B cell (primary cell): ENCODE data around the gene ARHGAP22. TPM values are rescaled to one million over a fixed set of nuclear protein-coding genes. Genes with fewer than 3 reads are reported as not detected.

ENCODE experiments used
- ATAC-seq: fragments of 200-7000 bp; cut with Tn5 transposase; one replicate; pipeline ENCODE4 v1.10.0; 2021; ENCODE audit warnings: low read depth, mild to moderate bottlenecking, moderate number of reproducible peaks, moderate library complexity
- CTCF ChIA-PET: fragments of 350-600 bp; sonication (Branson Sonifier 250); formaldehyde crosslinking; loops from one replicate; lab custom pipeline; 2021; ENCODE audit warnings: antibody characterized with exemption, inconsistent platforms; lab: Charles Lee
- POLR2A ChIA-PET: fragments of 350-600 bp; sonication (Branson Sonifier 250); formaldehyde crosslinking; loops from one replicate; lab custom pipeline; 2021; ENCODE audit warnings: antibody characterized with exemption; lab: Charles Lee
- DNase-seq: peaks from one replicate; pipeline ENCODE4 v3.0.0; 2013
- H2AFZ ChIP-seq: 2 replicates; pipeline ENCODE4 v1.6.1; 2012; ENCODE audit warnings: mild to moderate bottlenecking, low read depth, low read length; ENCODE audit not compliant: insufficient read depth, poor library complexity, severe bottlenecking
- H3K27ac ChIP-seq, 2 donors: 1 replicate in 1 of 2; 2 replicates in 1 of 2; pipeline ENCODE4 v1.5.1; 2012 to 2013; ENCODE audit warnings: low read length in 2 of 2, mild to moderate bottlenecking in 2 of 2, moderate library complexity in 1 of 2
- H3K27me3 ChIP-seq, 4 experiments: fragments of 200-600 bp in 1 of 4; sonication (generic) in 1 of 4; replicated peaks in 1 of 4; 1 replicate in 2 of 4; 2 replicates in 2 of 4; pipeline versions ENCODE4 v1.6.1 to v1.7.0; 2013 to 2016; ENCODE audit warnings: low read length in 3 of 4, mild to moderate bottlenecking in 2 of 4, mixed read lengths in 1 of 4, moderate library complexity in 1 of 4; ENCODE audit not compliant: insufficient read depth in 4 of 4, control insufficient read depth in 3 of 4; ENCODE audit errors: control extremely low read depth in 1 of 4
- H3K36me3 ChIP-seq, 2 experiments: replicated peaks in 1 of 2; 1 replicate in 1 of 2; 2 replicates in 1 of 2; pipeline versions ENCODE4 v1.6.1 to v1.7.1; 2013; ENCODE audit warnings: low read length in 1 of 2; ENCODE audit not compliant: insufficient read depth in 2 of 2, control insufficient read depth in 1 of 2; ENCODE audit errors: control extremely low read depth in 1 of 2, extremely low read depth in 1 of 2
- H3K4me1 ChIP-seq, 2 donors: fragments of 200-600 bp in 1 of 2; sonication (generic) in 1 of 2; 1 replicate in 1 of 2; 2 replicates in 1 of 2; pipeline versions ENCODE4 v1.5.1 to v1.6.1; 2013 to 2017; ENCODE audit warnings: low read length in 2 of 2; ENCODE audit not compliant: control insufficient read depth in 2 of 2, insufficient read depth in 2 of 2
- H3K4me2 ChIP-seq: replicated peaks from 2 replicates; pipeline ENCODE3; 2012; ENCODE audit warnings: mild to moderate bottlenecking, low read depth, low read length; ENCODE audit not compliant: poor library complexity, severe bottlenecking
- H3K4me3 ChIP-seq, 5 experiments: fragments of 200-600 bp in 1 of 5; sonication (generic) in 1 of 5; 1 replicate in 3 of 5; 2 replicates in 2 of 5; pipeline versions ENCODE4 v1.5.1 to v1.7.0; 2011 to 2016; ENCODE audit warnings: low read length in 4 of 5, mild to moderate bottlenecking in 4 of 5, low read depth in 2 of 5, control low read depth in 1 of 5, moderate library complexity in 1 of 5; ENCODE audit not compliant: insufficient read depth in 1 of 5; ENCODE audit errors: control extremely low read depth in 1 of 5, extremely low read depth in 1 of 5
- H3K79me2 ChIP-seq: fragments of 200-600 bp; sonication (generic); one replicate; pipeline ENCODE4 v1.6.0; 2016; ENCODE audit warnings: low read length; ENCODE audit not compliant: control insufficient read depth, insufficient read depth
- H3K9ac ChIP-seq: fragments of 200-600 bp; sonication (generic); 2 replicates; pipeline ENCODE4 v1.6.1; 2017; ENCODE audit warnings: mild to moderate bottlenecking, low read length, moderate library complexity
- H3K9me3 ChIP-seq, 3 donors: one replicate each; pipeline versions ENCODE4 v1.6.1 to v1.7.1; 2013; ENCODE audit warnings: low read length in 2 of 3; ENCODE audit not compliant: control insufficient read depth in 2 of 3, insufficient read depth in 1 of 3; ENCODE audit errors: control extremely low read depth in 1 of 3
- H4K20me1 ChIP-seq: 2 replicates; pipeline ENCODE4 v1.6.0; 2012; ENCODE audit warnings: mild to moderate bottlenecking, low read length; ENCODE audit not compliant: insufficient read depth, control insufficient read depth, poor library complexity, severe bottlenecking
- H3K27ac Mint-ChIP-seq: one replicate; pipeline ENCODE4 v1.8.0; 2021; ENCODE audit warnings: mixed read lengths
- H3K27me3 Mint-ChIP-seq: one replicate; pipeline ENCODE4 v1.8.0; 2021; ENCODE audit warnings: mixed read lengths
- H3K4me1 Mint-ChIP-seq: one replicate; pipeline ENCODE4 v1.8.0; 2021; ENCODE audit warnings: mixed read lengths
- H3K4me3 Mint-ChIP-seq: one replicate; pipeline ENCODE4 v1.8.0; 2021; ENCODE audit warnings: mixed read lengths
- H3K9me3 Mint-ChIP-seq: one replicate; pipeline ENCODE4 v1.8.0; 2022; ENCODE audit warnings: mixed read lengths; ENCODE audit not compliant: insufficient read depth
- CTCF ChIP-seq: fragments of 200-600 bp; IDR thresholded peaks from one replicate; pipeline ENCODE4 v1.8.0; 2022; ENCODE audit warnings: antibody characterized with exemption, mild to moderate bottlenecking
- EZH2 ChIP-seq: IDR thresholded peaks from 2 replicates; pipeline ENCODE4 v1.6.1; 2012; ENCODE audit warnings: borderline replicate concordance, low read depth, mild to moderate bottlenecking, moderate library complexity, low read length; ENCODE audit not compliant: insufficient read depth, poor library complexity, severe bottlenecking
- WGBS: methylation state at CpG from one replicate; pipeline ENCODE4 v1.1.5; 2013; ENCODE audit warnings: missing lambda C conversion rate; ENCODE audit not compliant: insufficient coverage; 5-methylcytosine and 5-hydroxymethylcytosine counted together
- intact Hi-C: fragments of 100-400 bp; cut with micrococcal nuclease; formaldehyde crosslinking; loops from one replicate; pipeline ENCODE4 v1.10.0; 2022
- polyA plus RNA-seq: library from polyadenylated mRNA; depleted of rRNA; stranded (reverse); fragments of >200 nt; gene quantifications from 2 replicates; pipeline ENCODE4 v1.2.3, GENCODE V29; 2012
- total RNA-seq, 2 donors: library from RNA; stranded (reverse); fragments of 120-200 nt in 1 of 2; gene quantifications; 1 replicate in 1 of 2; 2 replicates in 1 of 2; pipeline versions ENCODE4 v1.2.3 to v1.2.4, GENCODE V29; 2013 to 2022

Gene ARHGAP22
- total and polyA plus RNA-seq, 2 donors (not counting 1 experiment from before 2014, with no cell fraction given) = 1.9 to 2.0 TPM

- peaks cover 23 to 27% of the 10 kb centered on the region in 2 donors for H3K4me1 ChIP-seq
- H3K9ac ChIP-seq = peak overlapping the region; percentile 54
- peaks cover 9% of the 10 kb centered on the region for H3K79me2 ChIP-seq
- Mint-ChIP-seq H3K4me3 (peak overlapping the region; percentile 90), H3K9me3 (no peaks in the 10 kb centered on the region), H3K27me3 (peaks cover 8% of the 10 kb centered on the region), H3K27ac (peak overlapping the region; percentile 20), H3K4me1 (peaks cover 29% of the 10 kb centered on the region)
- DNase-seq (no peak), ATAC-seq (peak; percentile 8)
- POLR2A ChIA-PET = no interaction called here
- no peaks in the 10 kb centered on the region for H3K36me3 ChIP-seq
- H3K9me3 ChIP-seq = no peaks in the 10 kb centered on the region
- intact Hi-C loops = no loop called here
- peak overlapping the region; percentile 77 for H3K4me2 ChIP-seq
- CTCF ChIA-PET = interaction anchor here (1.0 to 19.7 kb wide), 10 partner anchors 11 to 241 kb away, joined by 3 to 407 read pairs (median 8); no protein-coding TSS in a partner anchor
- H3K27ac ChIP-seq = no peak overlapping the region
- peak overlapping the region in 4 of 5 experiments; percentile 55 to 73 (median 66) for H3K4me3 ChIP-seq
- peaks cover 0 to 16% (median 3%) of the 10 kb centered on the region in 4 experiments for H3K27me3 ChIP-seq
- H2AFZ ChIP-seq = peak overlapping the region; percentile 70
- no peaks in the 10 kb centered on the region for H4K20me1 ChIP-seq
- TF ChIP-seq EZH2 (no peak), CTCF (no peak)
- WGBS = 27% methylated on average over 42 of the region's 42 CpGs
Measured at GRCh38 chr10:48604039-48604990, 558 bp downstream of the ARHGAP22 start.
